NCI-H2029 (cell line): Measurements from ENCODE around the gene TTC34.
"Not testable (repeated sequence)": the region's sequence is repeated elsewhere in the genome, so short reads cannot be mapped to it uniquely, and the experiment has no call there.

Experiments used
- DNase-seq: peaks from one replicate; lab custom pipeline; 2025; lab: John Stamatoyannopoulos, UW

TTC34 gene

GRCh38 chr1:2628191-2628932 is 173.1 kb downstream of the TTC34 start:
- DNase-seq, result no peak

- no peak for DNase-seq
Observed at GRCh38 chr1:2627746-2628145, 173.7 kb downstream of the TTC34 start.

GRCh38 chr1:2625748-2626147 is 175.7 kb downstream of the TTC34 start:
- DNase-seq, result not testable (repeated sequence)

- no peak for DNase-seq
Observed at GRCh38 chr1:2625311-2625710, 176.2 kb downstream of the TTC34 start.

GRCh38 chr1:2624735-2625300 is 176.7 kb downstream of the TTC34 start:
- DNase-seq, result no peak

GRCh38 chr1:2623571-2624337 is 177.7 kb downstream of the TTC34 start:
- DNase-seq, result no peak

GRCh38 chr1:2617971-2618470 is 183.5 kb downstream of the TTC34 start:
- DNase-seq, result no peak

GRCh38 chr1:2614145-2614544 is 187.3 kb downstream of the TTC34 start:
- no peak for DNase-seq

GRCh38 chr1:2612591-2613365 is 188.7 kb downstream of the TTC34 start:
- no peak for DNase-seq

GRCh38 chr1:2611621-2612437 is 189.7 kb downstream of the TTC34 start:
- no peak for DNase-seq

GRCh38 chr1:2611031-2611501 is 190.4 kb downstream of the TTC34 start:
- DNase-seq, result no peak

GRCh38 chr1:2610036-2610959 is 191.2 kb downstream of the TTC34 start:
- DNase-seq, result no peak

GRCh38 chr1:2609319-2610035 is 192.0 kb downstream of the TTC34 start:
- no peak for DNase-seq

GRCh38 chr1:2607641-2608091 is 193.8 kb downstream of the TTC34 start:
- DNase-seq, result no peak

- no peak for DNase-seq
Observed at GRCh38 chr1:2606881-2607621, 194.4 kb downstream of the TTC34 start.

GRCh38 chr1:2606396-2606880 is 195.1 kb downstream of the TTC34 start:
- DNase-seq, result no peak

- DNase-seq, result no peak
Observed at GRCh38 chr1:2605509-2606395, 195.7 kb downstream of the TTC34 start.
